Measurements from ENCODE around the gene CNKSR2.

DNA sequence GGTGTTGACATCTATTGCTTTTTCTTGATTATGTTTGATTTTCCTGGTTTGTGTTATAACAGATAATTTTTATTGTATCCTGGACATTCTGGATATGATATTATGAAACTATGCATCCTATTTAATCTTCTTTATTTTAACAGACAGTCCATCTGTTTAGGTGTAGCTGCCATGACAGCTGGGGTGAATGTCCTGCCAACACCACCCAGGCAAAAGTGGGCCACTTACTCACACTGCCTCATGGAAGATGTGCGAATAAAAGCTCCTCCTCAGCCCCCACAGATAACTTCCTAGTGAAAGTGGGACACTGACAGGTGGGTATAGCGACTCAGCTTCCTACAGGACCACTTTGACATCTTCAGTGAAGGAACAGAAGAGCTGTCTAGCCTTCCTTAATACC is 18.4 kb upstream of the CNKSR2 start:
- TF ChIP-seq, protein P1, sequence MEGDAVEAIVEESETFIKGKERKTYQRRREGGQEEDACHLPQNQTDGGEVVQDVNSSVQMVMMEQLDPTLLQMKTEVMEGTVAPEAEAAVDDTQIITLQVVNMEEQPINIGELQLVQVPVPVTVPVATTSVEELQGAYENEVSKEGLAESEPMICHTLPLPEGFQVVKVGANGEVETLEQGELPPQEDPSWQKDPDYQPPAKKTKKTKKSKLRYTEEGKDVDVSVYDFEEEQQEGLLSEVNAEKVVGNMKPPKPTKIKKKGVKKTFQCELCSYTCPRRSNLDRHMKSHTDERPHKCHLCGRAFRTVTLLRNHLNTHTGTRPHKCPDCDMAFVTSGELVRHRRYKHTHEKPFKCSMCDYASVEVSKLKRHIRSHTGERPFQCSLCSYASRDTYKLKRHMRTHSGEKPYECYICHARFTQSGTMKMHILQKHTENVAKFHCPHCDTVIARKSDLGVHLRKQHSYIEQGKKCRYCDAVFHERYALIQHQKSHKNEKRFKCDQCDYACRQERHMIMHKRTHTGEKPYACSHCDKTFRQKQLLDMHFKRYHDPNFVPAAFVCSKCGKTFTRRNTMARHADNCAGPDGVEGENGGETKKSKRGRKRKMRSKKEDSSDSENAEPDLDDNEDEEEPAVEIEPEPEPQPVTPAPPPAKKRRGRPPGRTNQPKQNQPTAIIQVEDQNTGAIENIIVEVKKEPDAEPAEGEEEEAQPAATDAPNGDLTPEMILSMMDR (IDR thresholded peaks at IDR 0.05; ENCODE audit: low read depth, low read length): no peak
- TF ChIP-seq EZH2phosphoT487 (IDR thresholded peaks at IDR 0.05; ENCODE audit: low read depth): no peak

Data from OCI-LY3 (cell line).